ENCODE measurements around the gene AGBL3. TPM values are rescaled to one million over a fixed set of nuclear protein-coding genes. Genes with fewer than 3 reads are reported as not detected.

Gene AGBL3
- total RNA-seq, 1 experiment from 2014 or later: 2.1 TPM

DNA sequence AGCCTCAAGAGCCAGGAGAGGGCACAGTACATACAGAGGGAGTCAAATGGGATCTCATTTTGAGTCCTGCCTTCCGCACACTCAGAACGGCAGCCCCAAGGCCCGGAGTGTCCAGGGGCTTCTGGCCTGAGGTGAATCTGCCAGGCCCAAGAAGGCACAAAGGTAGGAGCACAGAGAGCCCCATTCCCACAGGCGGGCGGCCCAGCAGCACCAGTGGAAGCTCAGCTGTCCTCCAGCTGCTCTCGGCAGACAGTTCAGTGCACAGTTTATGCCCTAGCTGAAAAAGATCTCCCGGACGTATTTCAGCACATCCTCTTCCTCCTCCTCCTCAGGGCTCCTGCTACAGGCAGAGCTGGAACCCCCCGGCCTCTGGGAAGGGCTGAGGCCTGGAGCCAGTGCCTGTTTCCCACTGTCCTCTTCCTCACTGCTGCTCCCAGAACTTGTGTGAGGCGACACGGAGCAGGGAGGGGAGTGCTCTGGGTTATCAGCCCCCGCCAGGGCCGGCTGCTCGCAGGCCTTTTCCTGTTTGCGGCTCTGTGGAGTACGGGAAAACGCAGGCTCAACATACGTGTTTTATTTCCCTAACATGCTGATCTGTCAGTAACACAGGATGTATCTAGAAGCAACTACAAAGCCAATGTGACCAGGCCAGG, 180.2 kb downstream of the AGBL3 start:
- Mint-ChIP-seq H3K4me1 (peaks cover 25% of the 10 kb centered on the region), H3K36me3 (peaks cover 69% of the 10 kb centered on the region)
- POLR2A ChIA-PET: no interaction called here

DNA sequence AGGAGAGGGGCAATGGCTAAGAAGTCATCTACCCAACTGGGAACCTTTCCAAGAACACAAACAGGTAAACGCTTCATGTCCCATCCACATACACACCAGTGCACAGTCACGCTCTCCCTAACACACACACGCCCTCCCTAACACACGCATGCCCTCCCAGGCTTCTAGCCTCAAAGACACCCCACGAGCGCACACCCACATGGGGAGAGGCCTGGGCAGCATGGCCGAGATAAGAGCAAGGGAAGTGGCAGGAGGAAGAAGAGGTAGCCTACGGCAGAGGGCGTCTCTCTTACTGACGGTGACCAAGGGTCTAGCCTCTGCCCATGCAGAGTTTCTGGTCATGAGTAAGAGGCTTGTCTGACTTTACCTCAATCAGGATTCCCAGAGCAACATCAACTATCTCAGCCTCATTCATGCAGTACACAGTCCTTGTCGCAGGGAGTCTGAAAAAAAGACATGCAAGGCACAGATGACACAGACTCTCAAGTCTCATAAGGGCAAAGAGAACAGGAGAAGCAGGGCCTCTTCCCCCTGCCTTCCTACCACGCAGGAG, 181.1 kb downstream of the AGBL3 start:
- no peaks in the 10 kb centered on the region for H3K27me3 Mint-ChIP-seq (ENCODE audit: low read depth)
- CTCF ChIA-PET: no interaction called here
- ATAC-seq: no peak
- POLR2A ChIA-PET: no interaction called here
- no peak overlapping the region for H3K27ac Mint-ChIP-seq
- H3K4me1 Mint-ChIP-seq: peaks cover 31% of the 10 kb centered on the region
- H3K9me3 Mint-ChIP-seq: peaks cover 11% of the 10 kb centered on the region
- peaks cover 59% of the 10 kb centered on the region for H3K36me3 Mint-ChIP-seq
- DNase-seq (ENCODE audit: low spot score): no peak
- H3K4me3 Mint-ChIP-seq: no peak overlapping the region
- TF ChIP-seq, protein P1, sequence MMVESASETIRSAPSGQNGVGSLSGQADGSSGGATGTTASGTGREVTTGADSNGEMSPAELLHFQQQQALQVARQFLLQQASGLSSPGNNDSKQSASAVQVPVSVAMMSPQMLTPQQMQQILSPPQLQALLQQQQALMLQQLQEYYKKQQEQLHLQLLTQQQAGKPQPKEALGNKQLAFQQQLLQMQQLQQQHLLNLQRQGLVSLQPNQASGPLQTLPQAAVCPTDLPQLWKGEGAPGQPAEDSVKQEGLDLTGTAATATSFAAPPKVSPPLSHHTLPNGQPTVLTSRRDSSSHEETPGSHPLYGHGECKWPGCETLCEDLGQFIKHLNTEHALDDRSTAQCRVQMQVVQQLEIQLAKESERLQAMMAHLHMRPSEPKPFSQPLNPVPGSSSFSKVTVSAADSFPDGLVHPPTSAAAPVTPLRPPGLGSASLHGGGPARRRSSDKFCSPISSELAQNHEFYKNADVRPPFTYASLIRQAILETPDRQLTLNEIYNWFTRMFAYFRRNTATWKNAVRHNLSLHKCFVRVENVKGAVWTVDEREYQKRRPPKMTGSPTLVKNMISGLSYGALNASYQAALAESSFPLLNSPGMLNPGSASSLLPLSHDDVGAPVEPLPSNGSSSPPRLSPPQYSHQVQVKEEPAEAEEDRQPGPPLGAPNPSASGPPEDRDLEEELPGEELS (CRISPR knock-in tag; IDR thresholded peaks at IDR 0.05): no peak
- TF ChIP-seq, protein P2, sequence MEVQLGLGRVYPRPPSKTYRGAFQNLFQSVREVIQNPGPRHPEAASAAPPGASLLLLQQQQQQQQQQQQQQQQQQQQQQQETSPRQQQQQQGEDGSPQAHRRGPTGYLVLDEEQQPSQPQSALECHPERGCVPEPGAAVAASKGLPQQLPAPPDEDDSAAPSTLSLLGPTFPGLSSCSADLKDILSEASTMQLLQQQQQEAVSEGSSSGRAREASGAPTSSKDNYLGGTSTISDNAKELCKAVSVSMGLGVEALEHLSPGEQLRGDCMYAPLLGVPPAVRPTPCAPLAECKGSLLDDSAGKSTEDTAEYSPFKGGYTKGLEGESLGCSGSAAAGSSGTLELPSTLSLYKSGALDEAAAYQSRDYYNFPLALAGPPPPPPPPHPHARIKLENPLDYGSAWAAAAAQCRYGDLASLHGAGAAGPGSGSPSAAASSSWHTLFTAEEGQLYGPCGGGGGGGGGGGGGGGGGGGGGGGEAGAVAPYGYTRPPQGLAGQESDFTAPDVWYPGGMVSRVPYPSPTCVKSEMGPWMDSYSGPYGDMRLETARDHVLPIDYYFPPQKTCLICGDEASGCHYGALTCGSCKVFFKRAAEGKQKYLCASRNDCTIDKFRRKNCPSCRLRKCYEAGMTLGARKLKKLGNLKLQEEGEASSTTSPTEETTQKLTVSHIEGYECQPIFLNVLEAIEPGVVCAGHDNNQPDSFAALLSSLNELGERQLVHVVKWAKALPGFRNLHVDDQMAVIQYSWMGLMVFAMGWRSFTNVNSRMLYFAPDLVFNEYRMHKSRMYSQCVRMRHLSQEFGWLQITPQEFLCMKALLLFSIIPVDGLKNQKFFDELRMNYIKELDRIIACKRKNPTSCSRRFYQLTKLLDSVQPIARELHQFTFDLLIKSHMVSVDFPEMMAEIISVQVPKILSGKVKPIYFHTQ (CRISPR knock-in tag; IDR thresholded peaks at IDR 0.05): no peak
- TF ChIP-seq, protein P3, sequence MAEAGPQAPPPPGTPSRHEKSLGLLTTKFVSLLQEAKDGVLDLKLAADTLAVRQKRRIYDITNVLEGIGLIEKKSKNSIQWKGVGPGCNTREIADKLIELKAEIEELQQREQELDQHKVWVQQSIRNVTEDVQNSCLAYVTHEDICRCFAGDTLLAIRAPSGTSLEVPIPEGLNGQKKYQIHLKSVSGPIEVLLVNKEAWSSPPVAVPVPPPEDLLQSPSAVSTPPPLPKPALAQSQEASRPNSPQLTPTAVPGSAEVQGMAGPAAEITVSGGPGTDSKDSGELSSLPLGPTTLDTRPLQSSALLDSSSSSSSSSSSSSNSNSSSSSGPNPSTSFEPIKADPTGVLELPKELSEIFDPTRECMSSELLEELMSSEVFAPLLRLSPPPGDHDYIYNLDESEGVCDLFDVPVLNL (CRISPR knock-in tag; IDR thresholded peaks at IDR 0.05; ENCODE audit: borderline replicate concordance, low read depth): no peak
- TF ChIP-seq, protein P4, sequence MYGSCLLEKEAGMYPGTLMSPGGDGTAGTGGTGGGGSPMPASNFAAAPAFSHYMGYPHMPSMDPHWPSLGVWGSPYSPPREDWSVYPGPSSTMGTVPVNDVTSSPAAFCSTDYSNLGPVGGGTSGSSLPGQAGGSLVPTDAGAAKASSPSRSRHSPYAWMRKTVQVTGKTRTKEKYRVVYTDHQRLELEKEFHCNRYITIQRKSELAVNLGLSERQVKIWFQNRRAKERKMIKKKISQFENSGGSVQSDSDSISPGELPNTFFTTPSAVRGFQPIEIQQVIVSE (CRISPR knock-in tag; IDR thresholded peaks at IDR 0.05; ENCODE audit: borderline replicate concordance): no peak
- no peak for TF ChIP-seq SOX15 (CRISPR knock-in tag; IDR thresholded peaks at IDR 0.05)
- TF ChIP-seq, protein P5, sequence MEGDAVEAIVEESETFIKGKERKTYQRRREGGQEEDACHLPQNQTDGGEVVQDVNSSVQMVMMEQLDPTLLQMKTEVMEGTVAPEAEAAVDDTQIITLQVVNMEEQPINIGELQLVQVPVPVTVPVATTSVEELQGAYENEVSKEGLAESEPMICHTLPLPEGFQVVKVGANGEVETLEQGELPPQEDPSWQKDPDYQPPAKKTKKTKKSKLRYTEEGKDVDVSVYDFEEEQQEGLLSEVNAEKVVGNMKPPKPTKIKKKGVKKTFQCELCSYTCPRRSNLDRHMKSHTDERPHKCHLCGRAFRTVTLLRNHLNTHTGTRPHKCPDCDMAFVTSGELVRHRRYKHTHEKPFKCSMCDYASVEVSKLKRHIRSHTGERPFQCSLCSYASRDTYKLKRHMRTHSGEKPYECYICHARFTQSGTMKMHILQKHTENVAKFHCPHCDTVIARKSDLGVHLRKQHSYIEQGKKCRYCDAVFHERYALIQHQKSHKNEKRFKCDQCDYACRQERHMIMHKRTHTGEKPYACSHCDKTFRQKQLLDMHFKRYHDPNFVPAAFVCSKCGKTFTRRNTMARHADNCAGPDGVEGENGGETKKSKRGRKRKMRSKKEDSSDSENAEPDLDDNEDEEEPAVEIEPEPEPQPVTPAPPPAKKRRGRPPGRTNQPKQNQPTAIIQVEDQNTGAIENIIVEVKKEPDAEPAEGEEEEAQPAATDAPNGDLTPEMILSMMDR (IDR thresholded peaks at IDR 0.05): no peak
- no peak for TF ChIP-seq CREB1 (CRISPR knock-in tag; IDR thresholded peaks at IDR 0.05)
- TF ChIP-seq FOXP1 (CRISPR knock-in tag; IDR thresholded peaks at IDR 0.05; ENCODE audit: borderline replicate concordance): no peak
- TF ChIP-seq, protein P6, sequence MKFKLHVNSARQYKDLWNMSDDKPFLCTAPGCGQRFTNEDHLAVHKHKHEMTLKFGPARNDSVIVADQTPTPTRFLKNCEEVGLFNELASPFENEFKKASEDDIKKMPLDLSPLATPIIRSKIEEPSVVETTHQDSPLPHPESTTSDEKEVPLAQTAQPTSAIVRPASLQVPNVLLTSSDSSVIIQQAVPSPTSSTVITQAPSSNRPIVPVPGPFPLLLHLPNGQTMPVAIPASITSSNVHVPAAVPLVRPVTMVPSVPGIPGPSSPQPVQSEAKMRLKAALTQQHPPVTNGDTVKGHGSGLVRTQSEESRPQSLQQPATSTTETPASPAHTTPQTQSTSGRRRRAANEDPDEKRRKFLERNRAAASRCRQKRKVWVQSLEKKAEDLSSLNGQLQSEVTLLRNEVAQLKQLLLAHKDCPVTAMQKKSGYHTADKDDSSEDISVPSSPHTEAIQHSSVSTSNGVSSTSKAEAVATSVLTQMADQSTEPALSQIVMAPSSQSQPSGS (CRISPR knock-in tag; IDR thresholded peaks at IDR 0.05; ENCODE audit: borderline replicate concordance, low read depth): no peak
- TF ChIP-seq ZNF416 (CRISPR knock-in tag; IDR thresholded peaks at IDR 0.05): no peak
- TF ChIP-seq JUN (CRISPR knock-in tag; IDR thresholded peaks at IDR 0.05): no peak
- TF ChIP-seq MXD4 (CRISPR knock-in tag; IDR thresholded peaks at IDR 0.05; ENCODE audit: borderline replicate concordance): no peak
- no peak for TF ChIP-seq NR3C1 (CRISPR knock-in tag; conservative IDR thresholded peaks at IDR 0.05; ENCODE audit: low read depth)
- TF ChIP-seq ZNF121 (CRISPR knock-in tag; IDR thresholded peaks at IDR 0.05): no peak
- no peak for TF ChIP-seq PRRX2 (CRISPR knock-in tag; IDR thresholded peaks at IDR 0.05)
- TF ChIP-seq, protein P7, sequence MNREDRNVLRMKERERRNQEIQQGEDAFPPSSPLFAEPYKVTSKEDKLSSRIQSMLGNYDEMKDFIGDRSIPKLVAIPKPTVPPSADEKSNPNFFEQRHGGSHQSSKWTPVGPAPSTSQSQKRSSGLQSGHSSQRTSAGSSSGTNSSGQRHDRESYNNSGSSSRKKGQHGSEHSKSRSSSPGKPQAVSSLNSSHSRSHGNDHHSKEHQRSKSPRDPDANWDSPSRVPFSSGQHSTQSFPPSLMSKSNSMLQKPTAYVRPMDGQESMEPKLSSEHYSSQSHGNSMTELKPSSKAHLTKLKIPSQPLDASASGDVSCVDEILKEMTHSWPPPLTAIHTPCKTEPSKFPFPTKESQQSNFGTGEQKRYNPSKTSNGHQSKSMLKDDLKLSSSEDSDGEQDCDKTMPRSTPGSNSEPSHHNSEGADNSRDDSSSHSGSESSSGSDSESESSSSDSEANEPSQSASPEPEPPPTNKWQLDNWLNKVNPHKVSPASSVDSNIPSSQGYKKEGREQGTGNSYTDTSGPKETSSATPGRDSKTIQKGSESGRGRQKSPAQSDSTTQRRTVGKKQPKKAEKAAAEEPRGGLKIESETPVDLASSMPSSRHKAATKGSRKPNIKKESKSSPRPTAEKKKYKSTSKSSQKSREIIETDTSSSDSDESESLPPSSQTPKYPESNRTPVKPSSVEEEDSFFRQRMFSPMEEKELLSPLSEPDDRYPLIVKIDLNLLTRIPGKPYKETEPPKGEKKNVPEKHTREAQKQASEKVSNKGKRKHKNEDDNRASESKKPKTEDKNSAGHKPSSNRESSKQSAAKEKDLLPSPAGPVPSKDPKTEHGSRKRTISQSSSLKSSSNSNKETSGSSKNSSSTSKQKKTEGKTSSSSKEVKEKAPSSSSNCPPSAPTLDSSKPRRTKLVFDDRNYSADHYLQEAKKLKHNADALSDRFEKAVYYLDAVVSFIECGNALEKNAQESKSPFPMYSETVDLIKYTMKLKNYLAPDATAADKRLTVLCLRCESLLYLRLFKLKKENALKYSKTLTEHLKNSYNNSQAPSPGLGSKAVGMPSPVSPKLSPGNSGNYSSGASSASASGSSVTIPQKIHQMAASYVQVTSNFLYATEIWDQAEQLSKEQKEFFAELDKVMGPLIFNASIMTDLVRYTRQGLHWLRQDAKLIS (CRISPR knock-in tag; IDR thresholded peaks at IDR 0.05; ENCODE audit: borderline replicate concordance): no peak
- TF ChIP-seq ZNF671 (CRISPR knock-in tag; IDR thresholded peaks at IDR 0.05): no peak
- TF ChIP-seq FOXK1 (CRISPR knock-in tag; IDR thresholded peaks at IDR 0.05): no peak

More for the DNA sequence above, 180.2 kb downstream of the AGBL3 start:
- Mint-ChIP-seq H3K4me3 (no peak overlapping the region), H3K9me3 (peaks cover 20% of the 10 kb centered on the region), H3K27ac (no peak overlapping the region), H3K27me3 (ENCODE audit: low read depth) (no peaks in the 10 kb centered on the region; the same call in 1 of the 2 replicates)
- TF ChIP-seq NR1H2 (CRISPR knock-in tag; IDR thresholded peaks at IDR 0.05): no peak
- no peak for TF ChIP-seq NFATC4 (CRISPR knock-in tag; IDR thresholded peaks at IDR 0.05)
- TF ChIP-seq ZNF423 (CRISPR knock-in tag; IDR thresholded peaks at IDR 0.05): no peak
- CTCF ChIA-PET: no interaction called here
- no peak for ATAC-seq
- no peak for DNase-seq (ENCODE audit: low spot score)

Data from WTC11 (cell line).